ENCODE data around the gene ATP6V0D1.
A peak's percentile ranks its signal among the peaks of the same experiment; 100 is the strongest.

The ATP6V0D1 gene

GRCh38 chr16:67397036-67397801, 83.7 kb downstream of the ATP6V0D1 start:
- Histone ChIP-seq H3K4me3 (ENCODE audit: low read depth, low read length) (no peak overlapping the region), H3K4me2 (ENCODE audit: low read length) (no peak overlapping the region), H3K9me3 (ENCODE audit: control insufficient read depth, low read length) (no peaks in the 10 kb centered on the region), H3K4me1 (peaks cover 27% of the 10 kb centered on the region), H2AFZ (no peak overlapping the region), H3K9ac (no peak overlapping the region), H3K27ac (peak overlapping the region; percentile 49), H3K36me3 (ENCODE audit: control insufficient read depth, insufficient read depth, low read length) (no peaks in the 10 kb centered on the region), H3K27me3 (ENCODE audit: control insufficient read depth, insufficient read depth, low read length) (no peaks in the 10 kb centered on the region), H3K79me2 (no peaks in the 10 kb centered on the region)
- no peak for TF ChIP-seq CTCF (IDR thresholded peaks at IDR 0.05)

GRCh38 chr16:67396159-67397035, 84.6 kb downstream of the ATP6V0D1 start:
- no peak overlapping the region for H3K9ac ChIP-seq
- H2AFZ ChIP-seq, result no peak overlapping the region
- no peak overlapping the region for H3K4me2 ChIP-seq (ENCODE audit: low read length)
- no peaks in the 10 kb centered on the region for H3K36me3 ChIP-seq (ENCODE audit: control insufficient read depth, insufficient read depth, low read length)
- H3K27me3 ChIP-seq (ENCODE audit: control insufficient read depth, insufficient read depth, low read length), result no peaks in the 10 kb centered on the region
- no peaks in the 10 kb centered on the region for H3K79me2 ChIP-seq
- H3K4me1 ChIP-seq, result peaks cover 27% of the 10 kb centered on the region
- peak overlapping the region; percentile 49 for H3K27ac ChIP-seq
- no peak for TF ChIP-seq CTCF (IDR thresholded peaks at IDR 0.05)
- H3K4me3 ChIP-seq (ENCODE audit: low read depth, low read length), result no peak overlapping the region
- no peaks in the 10 kb centered on the region for H3K9me3 ChIP-seq (ENCODE audit: control insufficient read depth, low read length)

- no peaks in the 10 kb centered on the region for H3K27me3 ChIP-seq (ENCODE audit: control insufficient read depth, insufficient read depth, low read length)
- no peak overlapping the region for H3K4me3 ChIP-seq (ENCODE audit: low read depth, low read length)
- H3K36me3 ChIP-seq (ENCODE audit: control insufficient read depth, insufficient read depth, low read length), result no peaks in the 10 kb centered on the region
- peaks cover 26% of the 10 kb centered on the region for H3K4me1 ChIP-seq
- no peak overlapping the region for H3K4me2 ChIP-seq (ENCODE audit: low read length)
- H3K9me3 ChIP-seq (ENCODE audit: control insufficient read depth, low read length), result no peaks in the 10 kb centered on the region
- no peak for TF ChIP-seq CTCF (IDR thresholded peaks at IDR 0.05)
- H2AFZ ChIP-seq, result no peak overlapping the region
- H3K9ac ChIP-seq, result no peak overlapping the region
- H3K79me2 ChIP-seq, result no peaks in the 10 kb centered on the region
- H3K27ac ChIP-seq, result peak overlapping the region; percentile 12
Observed at GRCh38 chr16:67395458-67396158, 85.3 kb downstream of the ATP6V0D1 start.

GRCh38 chr16:67395105-67395457, 85.9 kb downstream of the ATP6V0D1 start:
- H3K27ac ChIP-seq, result no peak overlapping the region
- no peak for TF ChIP-seq CTCF (IDR thresholded peaks at IDR 0.05)

More at GRCh38 chr16:67395105-67395457, 85.9 kb downstream of the ATP6V0D1 start:
- Histone ChIP-seq H3K9me3 (ENCODE audit: control insufficient read depth, low read length) (no peaks in the 10 kb centered on the region), H2AFZ (no peak overlapping the region), H3K9ac (no peak overlapping the region), H3K4me3 (ENCODE audit: low read depth, low read length) (no peak overlapping the region), H3K27me3 (ENCODE audit: control insufficient read depth, insufficient read depth, low read length) (no peaks in the 10 kb centered on the region), H3K4me2 (ENCODE audit: low read length) (no peak overlapping the region), H3K79me2 (no peaks in the 10 kb centered on the region), H3K36me3 (ENCODE audit: control insufficient read depth, insufficient read depth, low read length) (no peaks in the 10 kb centered on the region), H3K4me1 (peaks cover 21% of the 10 kb centered on the region)

Measured in parathyroid adenoma (tissue), 2 donors.